SH-SY5Y (cell line): ENCODE results near the gene C21orf91.

ENCODE experiments used
- GATA2 ChIP-seq: IDR thresholded peaks from 2 replicates; pipeline ENCODE4 v1.6.1; 2011; ENCODE audit warnings: mild to moderate bottlenecking, low read depth, low read length
- GATA3 ChIP-seq: IDR thresholded peaks from 2 replicates; pipeline ENCODE4 v1.6.1; 2011; ENCODE audit warnings: low read depth, mild to moderate bottlenecking, low read length, moderate library complexity

DNA sequence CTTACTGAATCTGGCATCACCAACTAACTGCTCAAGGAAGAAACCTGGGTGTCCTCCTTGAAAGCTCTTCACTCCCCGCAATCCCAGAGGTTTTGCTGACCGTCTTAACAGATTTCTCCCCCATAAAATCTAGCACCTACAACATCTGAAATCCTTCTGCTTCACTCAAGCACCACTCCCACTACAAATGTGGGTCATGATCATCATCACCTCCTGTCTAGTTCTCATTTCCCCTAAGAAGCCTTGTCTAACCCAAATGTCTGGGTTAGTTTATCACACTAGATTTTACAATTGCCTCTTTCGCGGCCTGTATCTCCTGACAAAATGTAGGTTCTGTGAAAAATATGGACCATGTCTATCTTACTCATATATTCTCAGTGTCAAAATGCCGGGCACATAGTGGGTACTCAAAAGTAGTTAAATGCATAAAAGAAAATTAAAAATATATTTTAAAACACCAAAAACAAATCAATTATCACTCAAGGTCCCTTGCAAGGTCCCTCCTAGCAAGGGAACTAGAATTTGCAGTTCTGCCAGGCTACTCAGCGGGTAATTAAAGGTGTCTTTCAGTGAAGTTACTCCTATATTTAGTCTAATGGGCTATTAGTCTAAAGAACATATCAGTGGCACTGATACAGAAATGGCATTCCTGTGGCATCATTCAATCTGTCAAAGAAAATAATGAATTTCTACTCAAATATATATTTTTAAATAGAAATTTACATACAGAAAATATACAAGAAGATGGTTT, 19.6 kb downstream of the C21orf91 start:
- TF ChIP-seq GATA3 = no peak
- no peak for TF ChIP-seq GATA2
